OCI-LY1 (cell line): Measurements from ENCODE around the gene ST7L.

Experiments
- H2AFZ ChIP-seq: fragments of 200-600 bp; sonication (generic), shearing (Covaris generic); 2 replicates; pipeline ENCODE4 v1.6.0; 2014; ENCODE audit warnings: antibody characterized with exemption, mild to moderate bottlenecking, low read length
- H3F3A ChIP-seq: fragments of 200-600 bp; sonication (generic), shearing (Covaris generic); 2 replicates; pipeline ENCODE4 v1.6.0; 2014; ENCODE audit warnings: mild to moderate bottlenecking, antibody characterized with exemption, low read length, moderate library complexity; ENCODE audit not compliant: insufficient read depth
- H3K27ac ChIP-seq: fragments of 200-600 bp; sonication (generic); 2 replicates; pipeline ENCODE4 v1.5.1; 2014; ENCODE audit warnings: low read length, mixed run types, mild to moderate bottlenecking, low read depth; ENCODE audit not compliant: poor library complexity, severe bottlenecking
- H3K27me3 ChIP-seq: fragments of 200-600 bp; sonication (generic); 2 replicates; pipeline ENCODE4 v1.6.0; 2014; ENCODE audit warnings: antibody characterized with exemption, mild to moderate bottlenecking, low read length, moderate library complexity; ENCODE audit not compliant: insufficient read depth
- H3K36me3 ChIP-seq: fragments of 200-600 bp; sonication (generic); 2 replicates; pipeline ENCODE4 v1.6.1; 2014; ENCODE audit warnings: mild to moderate bottlenecking, antibody characterized with exemption, low read length, moderate library complexity, mixed read lengths; ENCODE audit not compliant: insufficient read depth
- H3K4me1 ChIP-seq: fragments of 200-600 bp; sonication (generic); 2 replicates; pipeline ENCODE4 v1.5.1; 2014; ENCODE audit warnings: mild to moderate bottlenecking, low read length, moderate library complexity; ENCODE audit not compliant: insufficient read depth, severe bottlenecking
- H3K4me2 ChIP-seq: fragments of 200-600 bp; sonication (generic), shearing (Covaris generic); 2 replicates; pipeline ENCODE4 v1.6.1; 2014; ENCODE audit warnings: low read length
- H3K4me3 ChIP-seq: fragments of 200-600 bp; sonication (generic); 2 replicates; pipeline ENCODE4 v1.5.1; 2014; ENCODE audit warnings: low read length, low read depth, mild to moderate bottlenecking, mixed read lengths; ENCODE audit not compliant: poor library complexity, severe bottlenecking
- H3K79me2 ChIP-seq: fragments of 200-600 bp; shearing (Covaris generic); 2 replicates; pipeline ENCODE4 v1.6.1; 2016; ENCODE audit warnings: mixed run types, low read length, mixed read lengths; ENCODE audit not compliant: insufficient read depth
- H3K9ac ChIP-seq: fragments of 200-600 bp; sonication (generic), shearing (Covaris generic); 2 replicates; pipeline ENCODE4 v1.6.1; 2014; ENCODE audit warnings: mild to moderate bottlenecking, low read length, mixed read lengths
- H3K9me2 ChIP-seq: fragments of 200-600 bp; sonication (generic), shearing (Covaris generic); 2 replicates; pipeline ENCODE4 v1.6.1; 2014; ENCODE audit warnings: low read depth, mild to moderate bottlenecking, low read length, mixed read lengths
- H3K9me3 ChIP-seq: fragments of 200-600 bp; shearing (Covaris generic); 2 replicates; pipeline ENCODE4 v1.6.1; 2014; ENCODE audit warnings: low read length, mixed read lengths
- H4K20me1 ChIP-seq: fragments of 200-600 bp; sonication (generic), shearing (Covaris generic); 2 replicates; pipeline ENCODE4 v1.6.0; 2016; ENCODE audit warnings: mild to moderate bottlenecking, low read length; ENCODE audit not compliant: insufficient read depth
- EZH2 ChIP-seq: fragments of 200-600 bp; sonication (generic), shearing (Covaris generic); IDR thresholded peaks from 2 replicates; pipeline ENCODE4 v1.8.0; 2017; ENCODE audit warnings: borderline replicate concordance, mixed run types, mild to moderate bottlenecking, antibody characterized with exemption, low read length, moderate library complexity, mixed read lengths
- TF ChIP-seq, protein P1 (sequence below): fragments of 200-600 bp; sonication (generic), shearing (Covaris generic); IDR thresholded peaks from 2 replicates; pipeline ENCODE4 v1.5.1; 2017; ENCODE audit warnings: mild to moderate bottlenecking, antibody characterized with exemption, low read length, moderate library complexity, mixed read lengths

ST7L gene

DNA sequence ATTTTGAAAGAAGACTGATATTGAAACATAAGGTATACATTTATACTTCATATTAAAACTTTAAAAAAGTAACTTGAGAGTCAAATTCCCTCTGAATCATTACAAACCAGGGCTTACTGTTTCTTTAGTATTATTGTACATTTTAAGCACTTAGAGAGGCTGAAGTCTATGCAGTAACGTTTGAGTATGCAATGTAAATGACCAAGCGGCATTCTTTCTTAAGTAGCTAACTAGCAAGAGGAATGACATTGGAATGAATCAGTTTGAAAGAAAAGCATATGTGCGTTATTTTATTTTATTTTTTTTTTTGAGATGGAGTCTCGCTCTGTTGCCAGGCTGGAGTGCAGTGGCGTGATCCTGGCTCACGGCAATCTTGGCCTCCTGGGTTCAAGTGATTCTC lies 85.9 kb downstream of the ST7L start:
- H3K27ac ChIP-seq: no peak overlapping the region
- no peaks in the 10 kb centered on the region for H4K20me1 ChIP-seq
- H3K4me3 ChIP-seq: no peak overlapping the region
- H3K27me3 ChIP-seq: no peaks in the 10 kb centered on the region
- H3K9ac ChIP-seq: no peak overlapping the region
- no peaks in the 10 kb centered on the region for H3K9me2 ChIP-seq
- no peaks in the 10 kb centered on the region for H3K9me3 ChIP-seq
- no peaks in the 10 kb centered on the region for H3K4me1 ChIP-seq
- H3K36me3 ChIP-seq: no peaks in the 10 kb centered on the region
- no peak overlapping the region for H2AFZ ChIP-seq
- no peak overlapping the region for H3K4me2 ChIP-seq
- H3K79me2 ChIP-seq: no peaks in the 10 kb centered on the region
- TF ChIP-seq, protein P1, sequence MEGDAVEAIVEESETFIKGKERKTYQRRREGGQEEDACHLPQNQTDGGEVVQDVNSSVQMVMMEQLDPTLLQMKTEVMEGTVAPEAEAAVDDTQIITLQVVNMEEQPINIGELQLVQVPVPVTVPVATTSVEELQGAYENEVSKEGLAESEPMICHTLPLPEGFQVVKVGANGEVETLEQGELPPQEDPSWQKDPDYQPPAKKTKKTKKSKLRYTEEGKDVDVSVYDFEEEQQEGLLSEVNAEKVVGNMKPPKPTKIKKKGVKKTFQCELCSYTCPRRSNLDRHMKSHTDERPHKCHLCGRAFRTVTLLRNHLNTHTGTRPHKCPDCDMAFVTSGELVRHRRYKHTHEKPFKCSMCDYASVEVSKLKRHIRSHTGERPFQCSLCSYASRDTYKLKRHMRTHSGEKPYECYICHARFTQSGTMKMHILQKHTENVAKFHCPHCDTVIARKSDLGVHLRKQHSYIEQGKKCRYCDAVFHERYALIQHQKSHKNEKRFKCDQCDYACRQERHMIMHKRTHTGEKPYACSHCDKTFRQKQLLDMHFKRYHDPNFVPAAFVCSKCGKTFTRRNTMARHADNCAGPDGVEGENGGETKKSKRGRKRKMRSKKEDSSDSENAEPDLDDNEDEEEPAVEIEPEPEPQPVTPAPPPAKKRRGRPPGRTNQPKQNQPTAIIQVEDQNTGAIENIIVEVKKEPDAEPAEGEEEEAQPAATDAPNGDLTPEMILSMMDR: no peak
- TF ChIP-seq EZH2: no peak
- H3F3A ChIP-seq: no peaks in the 10 kb centered on the region

DNA sequence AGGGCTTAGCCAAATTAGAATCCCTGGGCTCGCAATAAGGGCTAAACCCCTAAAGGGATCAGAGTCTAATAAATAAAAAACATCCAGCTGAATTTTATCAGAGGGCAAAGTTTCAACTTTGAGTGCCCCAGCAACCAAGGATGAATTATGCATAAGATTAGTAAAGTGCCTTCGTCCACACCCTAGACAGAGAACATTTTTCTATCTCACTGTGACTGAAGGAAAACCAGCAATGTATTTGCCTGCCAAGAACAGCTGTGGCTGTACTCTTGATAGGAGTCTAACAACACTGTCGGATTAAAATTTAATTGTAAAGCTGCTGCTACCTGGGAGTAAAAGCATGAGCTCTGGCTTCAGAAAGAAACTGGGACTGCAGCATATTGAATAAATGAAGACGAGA lies 86.9 kb downstream of the ST7L start:
- no peak overlapping the region for H3K9ac ChIP-seq
- no peaks in the 10 kb centered on the region for H3K9me2 ChIP-seq
- TF ChIP-seq, protein P1: no peak
- no peak for TF ChIP-seq EZH2
- no peak overlapping the region for H3K4me2 ChIP-seq
- no peaks in the 10 kb centered on the region for H3K36me3 ChIP-seq
- no peak overlapping the region for H3K4me3 ChIP-seq
- no peak overlapping the region for H2AFZ ChIP-seq
- no peaks in the 10 kb centered on the region for H3K79me2 ChIP-seq
- no peak overlapping the region for H3K27ac ChIP-seq
- no peaks in the 10 kb centered on the region for H4K20me1 ChIP-seq
- H3K27me3 ChIP-seq: no peaks in the 10 kb centered on the region
- no peaks in the 10 kb centered on the region for H3F3A ChIP-seq
- no peaks in the 10 kb centered on the region for H3K9me3 ChIP-seq
- H3K4me1 ChIP-seq: no peaks in the 10 kb centered on the region

DNA sequence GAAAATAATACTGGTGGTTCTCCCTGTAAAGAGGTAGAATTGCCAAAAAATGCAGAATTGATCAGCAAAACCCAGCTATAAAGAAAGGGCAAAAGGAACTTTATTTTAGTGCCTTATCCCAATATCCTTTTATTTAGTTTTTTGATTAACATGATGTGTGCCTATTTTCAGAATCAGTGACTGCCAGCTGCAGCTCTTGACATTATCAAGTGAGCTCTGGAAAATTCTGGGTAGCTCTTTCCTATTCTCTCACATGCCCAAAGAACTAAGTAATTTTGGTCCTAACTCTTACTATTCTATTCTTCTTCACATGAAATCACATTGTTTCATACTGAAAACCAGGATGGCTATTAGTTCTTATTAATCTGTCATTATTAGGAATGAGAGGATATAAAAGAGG lies 88.1 kb downstream of the ST7L start:
- Histone ChIP-seq H3K9me2 (no peaks in the 10 kb centered on the region), H4K20me1 (no peaks in the 10 kb centered on the region), H3K4me3 (no peak overlapping the region), H3K79me2 (no peaks in the 10 kb centered on the region), H3K4me2 (no peak overlapping the region), H2AFZ (no peak overlapping the region), H3K36me3 (no peaks in the 10 kb centered on the region), H3K9ac (no peak overlapping the region), H3K9me3 (no peaks in the 10 kb centered on the region), H3F3A (no peaks in the 10 kb centered on the region), H3K4me1 (no peaks in the 10 kb centered on the region), H3K27ac (no peak overlapping the region), H3K27me3 (no peaks in the 10 kb centered on the region)
- TF ChIP-seq, protein P1: no peak
- no peak for TF ChIP-seq EZH2
